Skeletal muscle tissue (tissue), 4 donors: ENCODE results near the gene MTSS2. TPM values are rescaled to one million over a fixed set of nuclear protein-coding genes. Genes with fewer than 3 reads are reported as not detected.
A peak's percentile ranks its signal among the peaks of the same experiment; 100 is the strongest.

Experiments used
- H3K27ac ChIP-seq: one replicate; pipeline ENCODE4 v1.7.0; 2013; ENCODE audit warnings: mild to moderate bottlenecking, low read depth, low read length, inconsistent platforms
- H3K27me3 ChIP-seq, 3 donors: one replicate each; pipeline ENCODE4 v1.7.0; 2013; ENCODE audit warnings: low read length in 3 of 3; ENCODE audit not compliant: control insufficient read depth in 3 of 3, insufficient read depth in 3 of 3
- H3K36me3 ChIP-seq, 3 donors: one replicate each; pipeline ENCODE4 v1.7.0; 2013; ENCODE audit warnings: low read length in 3 of 3; ENCODE audit not compliant: control insufficient read depth in 3 of 3, insufficient read depth in 3 of 3
- H3K4me1 ChIP-seq, 3 donors: one replicate each; pipeline ENCODE4 v1.7.0; 2013; ENCODE audit warnings: low read length in 3 of 3, mild to moderate bottlenecking in 3 of 3; ENCODE audit not compliant: control insufficient read depth in 3 of 3, insufficient read depth in 3 of 3
- H3K4me3 ChIP-seq, 3 donors: one replicate each; pipeline ENCODE4 v1.7.0; 2013; ENCODE audit warnings: low read length in 3 of 3
- H3K9ac ChIP-seq, 3 donors: one replicate each; pipeline ENCODE4 v1.7.0; 2013; ENCODE audit warnings: low read length in 3 of 3, mild to moderate bottlenecking in 3 of 3, moderate library complexity in 2 of 3, low read depth in 1 of 3
- H3K9me3 ChIP-seq, 3 donors: one replicate each; pipeline ENCODE4 v1.7.0; 2013; ENCODE audit warnings: low read length in 3 of 3; ENCODE audit not compliant: control insufficient read depth in 3 of 3
- total RNA-seq: library from RNA; depleted of rRNA; stranded (reverse); fragments of >200 nt; gene quantifications from one replicate; pipeline ENCODE4 v1.2.3, GENCODE V29; 2014
- donor health status: Osteomylitis.

MTSS2 gene
- total RNA-seq, 1 donor from 2014 or later = 18.8 TPM

GRCh38 chr16:70709457-70709856 is 23.6 kb upstream of the MTSS2 start:
- H3K27me3 ChIP-seq = no peaks in the 10 kb centered on the region
- peaks cover 0 to 2% (median 0%) of the 10 kb centered on the region in 3 donors for H3K36me3 ChIP-seq
- H3K9me3 ChIP-seq = no peaks in the 10 kb centered on the region
- H3K27ac ChIP-seq = no peak overlapping the region
- peak overlapping the region in 1 of 3 donors; percentile 16 for H3K9ac ChIP-seq
- no peak overlapping the region for H3K4me3 ChIP-seq
- H3K4me1 ChIP-seq = peaks cover 27 to 72% (median 40%) of the 10 kb centered on the region in 3 donors

- no peaks in the 10 kb centered on the region for H3K27me3 ChIP-seq
- peaks cover 0 to 2% (median 0%) of the 10 kb centered on the region in 3 donors for H3K36me3 ChIP-seq
- no peak overlapping the region for H3K4me3 ChIP-seq
- no peak overlapping the region for H3K27ac ChIP-seq
- H3K4me1 ChIP-seq = peaks cover 30 to 73% (median 45%) of the 10 kb centered on the region in 3 donors
- H3K9ac ChIP-seq = no peak overlapping the region
- no peaks in the 10 kb centered on the region for H3K9me3 ChIP-seq
These were observed 22.8 kb upstream of the MTSS2 start for GRCh38 chr16:70708366-70709246.

GRCh38 chr16:70706948-70707465 is 21.2 kb upstream of the MTSS2 start:
- no peaks in the 10 kb centered on the region for H3K27me3 ChIP-seq
- H3K27ac ChIP-seq = no peak overlapping the region
- H3K36me3 ChIP-seq = peaks cover 0 to 2% (median 0%) of the 10 kb centered on the region in 3 donors
- peaks cover 45 to 74% (median 58%) of the 10 kb centered on the region in 3 donors for H3K4me1 ChIP-seq
- no peak overlapping the region for H3K4me3 ChIP-seq
- no peak overlapping the region for H3K9ac ChIP-seq
- H3K9me3 ChIP-seq = no peaks in the 10 kb centered on the region

GRCh38 chr16:70705056-70705455 is 19.2 kb upstream of the MTSS2 start:
- Histone ChIP-seq H3K9me3 (no peaks in the 10 kb centered on the region), H3K4me3 (no peak overlapping the region), H3K4me1 (peaks cover 55 to 78% (median 68%) of the 10 kb centered on the region in 3 donors), H3K36me3 (no peaks in the 10 kb centered on the region), H3K27ac (no peak overlapping the region), H3K9ac (no peak overlapping the region), H3K27me3 (no peaks in the 10 kb centered on the region)

GRCh38 chr16:70704586-70704985 is 18.7 kb upstream of the MTSS2 start:
- no peaks in the 10 kb centered on the region for H3K27me3 ChIP-seq
- no peaks in the 10 kb centered on the region for H3K9me3 ChIP-seq
- peak overlapping the region; percentile 90 for H3K27ac ChIP-seq
- H3K4me1 ChIP-seq = peaks cover 55 to 78% (median 70%) of the 10 kb centered on the region in 3 donors
- no peaks in the 10 kb centered on the region for H3K36me3 ChIP-seq
- H3K4me3 ChIP-seq = no peak overlapping the region
- H3K9ac ChIP-seq = peak overlapping the region in 1 of 3 donors; percentile 32

GRCh38 chr16:70703835-70704381 is 18.1 kb upstream of the MTSS2 start:
- peak overlapping the region; percentile 90 for H3K27ac ChIP-seq
- H3K9me3 ChIP-seq = no peaks in the 10 kb centered on the region
- H3K4me3 ChIP-seq = no peak overlapping the region
- no peaks in the 10 kb centered on the region for H3K36me3 ChIP-seq
- H3K9ac ChIP-seq = peak overlapping the region; percentile 23 to 65 (median 60)
- H3K27me3 ChIP-seq = no peaks in the 10 kb centered on the region
- H3K4me1 ChIP-seq = peaks cover 58 to 80% (median 73%) of the 10 kb centered on the region in 3 donors

GRCh38 chr16:70703041-70703834 is 17.4 kb upstream of the MTSS2 start:
- peak overlapping the region; percentile 90 for H3K27ac ChIP-seq
- H3K4me3 ChIP-seq = no peak overlapping the region
- no peaks in the 10 kb centered on the region for H3K36me3 ChIP-seq
- H3K9me3 ChIP-seq = no peaks in the 10 kb centered on the region
- no peaks in the 10 kb centered on the region for H3K27me3 ChIP-seq
- peaks cover 63 to 87% (median 79%) of the 10 kb centered on the region in 3 donors for H3K4me1 ChIP-seq
- H3K9ac ChIP-seq = peak overlapping the region; percentile 45 to 65 (median 60)

- Histone ChIP-seq H3K27ac (peak overlapping the region; percentile 90), H3K4me1 (peaks cover 68 to 93% (median 83%) of the 10 kb centered on the region in 3 donors), H3K27me3 (no peaks in the 10 kb centered on the region), H3K4me3 (no peak overlapping the region), H3K36me3 (no peaks in the 10 kb centered on the region), H3K9ac (peak overlapping the region; percentile 2 to 60 (median 45)), H3K9me3 (no peaks in the 10 kb centered on the region)
These were observed 16.8 kb upstream of the MTSS2 start for GRCh38 chr16:70702624-70703023.

GRCh38 chr16:70701998-70702397 is 16.1 kb upstream of the MTSS2 start:
- Histone ChIP-seq H3K4me3 (no peak overlapping the region), H3K27me3 (no peaks in the 10 kb centered on the region), H3K4me1 (peaks cover 69 to 99% (median 84%) of the 10 kb centered on the region in 3 donors), H3K27ac (peak overlapping the region; percentile 90), H3K9me3 (no peaks in the 10 kb centered on the region), H3K9ac (no peak overlapping the region), H3K36me3 (no peaks in the 10 kb centered on the region)
